Nephron progenitor cell (in vitro differentiated cells): ENCODE data around the gene NPAS1.
A peak's percentile ranks its signal among the peaks of the same experiment; 100 is the strongest.

Experiments used
- DNase-seq: peaks from one replicate; pipeline ENCODE4 v3.0.0; 2021
- H3K27ac Mint-ChIP-seq: 2 replicates; pipeline ENCODE4 v1.8.0; 2021; ENCODE audit warnings: mild to moderate bottlenecking, moderate library complexity, mixed read lengths
- H3K27me3 Mint-ChIP-seq: 2 replicates; pipeline ENCODE4 v1.8.0; 2021; ENCODE audit warnings: mild to moderate bottlenecking, low read depth, mixed read lengths; ENCODE audit not compliant: poor library complexity
- H3K36me3 Mint-ChIP-seq: 2 replicates; pipeline ENCODE4 v1.8.0; 2021; ENCODE audit warnings: low read depth, mixed read lengths
- H3K4me1 Mint-ChIP-seq: 2 replicates; pipeline ENCODE4 v1.8.0; 2021; ENCODE audit warnings: mixed read lengths
- H3K4me3 Mint-ChIP-seq: 2 replicates; pipeline ENCODE4 v1.8.0; 2021; ENCODE audit warnings: mild to moderate bottlenecking, moderate library complexity, mixed read lengths
- H3K9me3 Mint-ChIP-seq: 2 replicates; pipeline ENCODE4 v1.8.0; 2021; ENCODE audit warnings: mild to moderate bottlenecking, moderate library complexity, mixed read lengths
- CTCF ChIP-seq: fragments of 200-600 bp; sonication (generic); IDR thresholded peaks from 2 replicates; pipeline ENCODE4 v1.5.0; 2021; ENCODE audit warnings: antibody characterized with exemption

The NPAS1 gene

GRCh38 chr19:47035127-47036096 is 15.8 kb downstream of the NPAS1 start:
- Mint-ChIP-seq H3K9me3 (no peaks in the 10 kb centered on the region), H3K4me3 (peak overlapping the region; percentile 80), H3K27ac (no peak overlapping the region), H3K36me3 (no peaks in the 10 kb centered on the region), H3K4me1 (peaks cover 33% of the 10 kb centered on the region), H3K27me3 (peaks cover 28% of the 10 kb centered on the region)
- peak; percentile 95 for DNase-seq
- TF ChIP-seq CTCF: peak; percentile 98

- no peaks in the 10 kb centered on the region for H3K36me3 Mint-ChIP-seq
- DNase-seq: no peak
- peak; percentile 41 for TF ChIP-seq CTCF
- H3K9me3 Mint-ChIP-seq: no peaks in the 10 kb centered on the region
- peaks cover 20% of the 10 kb centered on the region for H3K27me3 Mint-ChIP-seq
- H3K4me1 Mint-ChIP-seq: peaks cover 33% of the 10 kb centered on the region
- H3K27ac Mint-ChIP-seq: no peak overlapping the region
- peak overlapping the region; percentile 80 for H3K4me3 Mint-ChIP-seq
Measured at GRCh38 chr19:47036097-47036651, 16.5 kb downstream of the NPAS1 start.

GRCh38 chr19:47037766-47038165 is 18.1 kb downstream of the NPAS1 start:
- TF ChIP-seq CTCF: no peak
- no peak for DNase-seq
- peak overlapping the region; percentile 88 for H3K27ac Mint-ChIP-seq
- peaks cover 33% of the 10 kb centered on the region for H3K4me1 Mint-ChIP-seq
- peaks cover 7% of the 10 kb centered on the region for H3K27me3 Mint-ChIP-seq
- no peaks in the 10 kb centered on the region for H3K9me3 Mint-ChIP-seq
- H3K4me3 Mint-ChIP-seq: no peak overlapping the region
- no peaks in the 10 kb centered on the region for H3K36me3 Mint-ChIP-seq

- Mint-ChIP-seq H3K4me3 (no peak overlapping the region), H3K27me3 (peaks cover 3% of the 10 kb centered on the region), H3K4me1 (peaks cover 30% of the 10 kb centered on the region), H3K27ac (no peak overlapping the region), H3K9me3 (no peaks in the 10 kb centered on the region), H3K36me3 (no peaks in the 10 kb centered on the region)
- TF ChIP-seq CTCF: no peak
- no peak for DNase-seq
Measured at GRCh38 chr19:47039239-47039874, 19.7 kb downstream of the NPAS1 start.

GRCh38 chr19:47040869-47041268 is 21.2 kb downstream of the NPAS1 start:
- Mint-ChIP-seq H3K9me3 (no peaks in the 10 kb centered on the region), H3K4me3 (no peak overlapping the region), H3K27me3 (peaks cover 2% of the 10 kb centered on the region), H3K36me3 (no peaks in the 10 kb centered on the region), H3K4me1 (peaks cover 17% of the 10 kb centered on the region), H3K27ac (no peak overlapping the region)
- no peak for TF ChIP-seq CTCF
- no peak for DNase-seq
